Activated naive CD8-positive, alpha-beta T cell (primary cell): ENCODE results near the gene MPG.
"Not testable (repeated sequence)": the region's sequence is repeated elsewhere in the genome, so short reads cannot be mapped to it uniquely, and the experiment has no call there.

Experiments used
- H3K27ac Mint-ChIP-seq: one replicate; pipeline ENCODE4 v1.8.0; 2021; ENCODE audit warnings: mixed read lengths
- H3K27me3 Mint-ChIP-seq: one replicate; pipeline ENCODE4 v1.8.0; 2021; ENCODE audit warnings: mixed read lengths
- H3K36me3 Mint-ChIP-seq: one replicate; pipeline ENCODE4 v1.8.0; 2021; ENCODE audit warnings: mixed read lengths
- H3K4me1 Mint-ChIP-seq: one replicate; pipeline ENCODE4 v1.8.0; 2021; ENCODE audit warnings: low read depth, mixed read lengths
- H3K4me3 Mint-ChIP-seq: one replicate; pipeline ENCODE4 v1.8.0; 2021; ENCODE audit warnings: mild to moderate bottlenecking, mixed read lengths
- H3K9me3 Mint-ChIP-seq: one replicate; pipeline ENCODE4 v1.8.0; 2021; ENCODE audit warnings: low read depth, mixed read lengths

Gene MPG

GRCh38 chr16:42691-43090 lies 35.3 kb upstream of the MPG start:
- Mint-ChIP-seq H3K4me1 (peaks cover 41% of the 10 kb centered on the region), H3K27me3 (no peaks in the 10 kb centered on the region), H3K27ac (no peak overlapping the region), H3K36me3 (no peaks in the 10 kb centered on the region), H3K4me3 (no peak overlapping the region), H3K9me3 (no peaks in the 10 kb centered on the region)

- Mint-ChIP-seq H3K27ac (no peak overlapping the region), H3K9me3 (no peaks in the 10 kb centered on the region), H3K27me3 (no peaks in the 10 kb centered on the region), H3K4me3 (no peak overlapping the region), H3K4me1 (peaks cover 39% of the 10 kb centered on the region), H3K36me3 (no peaks in the 10 kb centered on the region)
Observed at GRCh38 chr16:43294-43693, 34.7 kb upstream of the MPG start.

- H3K9me3 Mint-ChIP-seq: no peaks in the 10 kb centered on the region
- H3K27ac Mint-ChIP-seq: no peak overlapping the region
Observed at GRCh38 chr16:44655-45054, 33.4 kb upstream of the MPG start.

GRCh38 chr16:45454-45853 lies 32.6 kb upstream of the MPG start:
- no peak overlapping the region for H3K4me3 Mint-ChIP-seq
- H3K4me1 Mint-ChIP-seq: peaks cover 25% of the 10 kb centered on the region
- no peaks in the 10 kb centered on the region for H3K9me3 Mint-ChIP-seq
- H3K36me3 Mint-ChIP-seq: peaks cover 2% of the 10 kb centered on the region
- H3K27ac Mint-ChIP-seq: no peak overlapping the region
- no peaks in the 10 kb centered on the region for H3K27me3 Mint-ChIP-seq

More at GRCh38 chr16:44655-45054, 33.4 kb upstream of the MPG start:
- Mint-ChIP-seq H3K4me1 (peaks cover 26% of the 10 kb centered on the region), H3K36me3 (no peaks in the 10 kb centered on the region), H3K4me3 (no peak overlapping the region), H3K27me3 (no peaks in the 10 kb centered on the region)

- peaks cover 35% of the 10 kb centered on the region for H3K4me1 Mint-ChIP-seq
- H3K27me3 Mint-ChIP-seq, H3K4me3 Mint-ChIP-seq, H3K27ac Mint-ChIP-seq, H3K9me3 Mint-ChIP-seq, H3K36me3 Mint-ChIP-seq: not testable (repeated sequence)
Observed at GRCh38 chr16:46510-46909, 31.5 kb upstream of the MPG start.

GRCh38 chr16:47234-47633 lies 30.8 kb upstream of the MPG start:
- no peak overlapping the region for H3K4me3 Mint-ChIP-seq
- H3K27me3 Mint-ChIP-seq: no peaks in the 10 kb centered on the region
- no peak overlapping the region for H3K27ac Mint-ChIP-seq
- H3K4me1 Mint-ChIP-seq: peaks cover 32% of the 10 kb centered on the region
- H3K9me3 Mint-ChIP-seq: no peaks in the 10 kb centered on the region
- H3K36me3 Mint-ChIP-seq: peaks cover 2% of the 10 kb centered on the region

GRCh38 chr16:50769-51591 lies 27.0 kb upstream of the MPG start:
- peaks cover 4% of the 10 kb centered on the region for H3K36me3 Mint-ChIP-seq
- peaks cover 31% of the 10 kb centered on the region for H3K4me1 Mint-ChIP-seq

GRCh38 chr16:53346-54236 lies 24.4 kb upstream of the MPG start, which contains the start of the genes POLR3K and SNRNP25:
POLR3K (minus strand) TSS chr16:53608; CDS start chr16:53586, 22 bp downstream.
SNRNP25 (plus strand) TSS chr16:53828; CDS start chr16:54017, 189 bp downstream.
- Mint-ChIP-seq H3K4me3 (peak within 1 kb of the TSS; percentile 99), H3K4me1 (peaks cover 26% of the 10 kb centered on the region)

More at GRCh38 chr16:50769-51591, 27.0 kb upstream of the MPG start:
- Mint-ChIP-seq H3K4me3 (peak overlapping the region; percentile 99), H3K27me3 (no peaks in the 10 kb centered on the region), H3K9me3 (no peaks in the 10 kb centered on the region), H3K27ac (peak overlapping the region; percentile 22)

GRCh38 chr16:54237-54581 lies 23.8 kb upstream of the MPG start:
- H3K4me3 Mint-ChIP-seq: peak overlapping the region; percentile 99
- H3K4me1 Mint-ChIP-seq: peaks cover 26% of the 10 kb centered on the region
- H3K9me3 Mint-ChIP-seq: no peaks in the 10 kb centered on the region
- peaks cover 6% of the 10 kb centered on the region for H3K36me3 Mint-ChIP-seq
- H3K27me3 Mint-ChIP-seq: no peaks in the 10 kb centered on the region
- H3K27ac Mint-ChIP-seq: peak overlapping the region; percentile 72

More at GRCh38 chr16:53346-54236, 24.4 kb upstream of the MPG start, which contains the start of the genes POLR3K and SNRNP25:
- Mint-ChIP-seq H3K9me3 (no peaks in the 10 kb centered on the region), H3K27ac (peak within 1 kb of the TSS; percentile 98), H3K36me3 (peaks cover 6% of the 10 kb centered on the region), H3K27me3 (no peaks in the 10 kb centered on the region)

GRCh38 chr16:55571-56136 lies 22.4 kb upstream of the MPG start:
- Mint-ChIP-seq H3K36me3 (peaks cover 4% of the 10 kb centered on the region), H3K4me3 (peak overlapping the region; percentile 40), H3K27me3 (no peaks in the 10 kb centered on the region), H3K27ac (no peak overlapping the region), H3K9me3 (no peaks in the 10 kb centered on the region), H3K4me1 (peaks cover 22% of the 10 kb centered on the region)

- Mint-ChIP-seq H3K27ac (no peak overlapping the region), H3K36me3 (peaks cover 4% of the 10 kb centered on the region), H3K27me3 (no peaks in the 10 kb centered on the region), H3K4me3 (peak overlapping the region; percentile 40), H3K4me1 (peaks cover 15% of the 10 kb centered on the region), H3K9me3 (no peaks in the 10 kb centered on the region)
Observed at GRCh38 chr16:56231-56927, 21.6 kb upstream of the MPG start.

GRCh38 chr16:57711-58110 lies 20.3 kb upstream of the MPG start:
- Mint-ChIP-seq H3K4me3 (no peak overlapping the region), H3K36me3 (peaks cover 4% of the 10 kb centered on the region), H3K9me3 (no peaks in the 10 kb centered on the region), H3K27ac (no peak overlapping the region), H3K4me1 (peaks cover 9% of the 10 kb centered on the region), H3K27me3 (no peaks in the 10 kb centered on the region)

- Mint-ChIP-seq H3K27me3 (no peaks in the 10 kb centered on the region), H3K27ac (no peak overlapping the region), H3K4me1 (peaks cover 5% of the 10 kb centered on the region), H3K9me3 (no peaks in the 10 kb centered on the region), H3K4me3 (no peak overlapping the region), H3K36me3 (peaks cover 2% of the 10 kb centered on the region)
Observed at GRCh38 chr16:58491-59439, 19.3 kb upstream of the MPG start.
